HG03432 (cell line): ENCODE measurements around the gene ST6GALNAC2.
"Not testable (repeated sequence)": the region's sequence is repeated elsewhere in the genome, so short reads cannot be mapped to it uniquely, and the experiment has no call there.

Experiments
- ATAC-seq: cut with Tn5 transposase; IDR thresholded peaks from one replicate; pipeline ENCODE4 v1.9.1; 2021; ENCODE audit warnings: mild to moderate bottlenecking, moderate library complexity; ENCODE audit not compliant: unreplicated experiment

ST6GALNAC2 gene

GRCh38 chr17:76572201-76572910 lies 13.3 kb downstream of the ST6GALNAC2 start:
- ATAC-seq: no peak

- ATAC-seq: no peak
Measured at GRCh38 chr17:76570877-76571471, 14.7 kb downstream of the ST6GALNAC2 start.

GRCh38 chr17:76570457-76570856 lies 15.2 kb downstream of the ST6GALNAC2 start:
- ATAC-seq: no peak

- ATAC-seq: no peak
Measured at GRCh38 chr17:76569607-76570279, 15.9 kb downstream of the ST6GALNAC2 start.

GRCh38 chr17:76568811-76569221 lies 16.8 kb downstream of the ST6GALNAC2 start:
- ATAC-seq: no peak

GRCh38 chr17:76567634-76568432 lies 17.8 kb downstream of the ST6GALNAC2 start:
- no peak for ATAC-seq

- no peak for ATAC-seq
Measured at GRCh38 chr17:76566988-76567431, 18.6 kb downstream of the ST6GALNAC2 start.

- ATAC-seq: no peak
Measured at GRCh38 chr17:76566613-76566943, 19.1 kb downstream of the ST6GALNAC2 start.

GRCh38 chr17:76565728-76566612 lies 19.7 kb downstream of the ST6GALNAC2 start:
- no peak for ATAC-seq

- ATAC-seq: not testable (repeated sequence)
Measured at GRCh38 chr17:76564991-76565727, 20.5 kb downstream of the ST6GALNAC2 start.

- not testable (repeated sequence) for ATAC-seq
Measured at GRCh38 chr17:76563359-76563758, 22.3 kb downstream of the ST6GALNAC2 start.

- ATAC-seq: no peak
Measured at GRCh38 chr17:76562734-76563148, 22.9 kb downstream of the ST6GALNAC2 start.

GRCh38 chr17:76561799-76562268 lies 23.8 kb downstream of the ST6GALNAC2 start:
- ATAC-seq: no peak

- no peak for ATAC-seq
Measured at GRCh38 chr17:76561332-76561731, 24.3 kb downstream of the ST6GALNAC2 start.

- ATAC-seq: no peak
Measured at GRCh38 chr17:76560877-76561221, 24.8 kb downstream of the ST6GALNAC2 start.

GRCh38 chr17:76560036-76560876 lies 25.4 kb downstream of the ST6GALNAC2 start:
- no peak for ATAC-seq

GRCh38 chr17:76559460-76559859 lies 26.2 kb downstream of the ST6GALNAC2 start:
- not testable (repeated sequence) for ATAC-seq

GRCh38 chr17:76558198-76559095 lies 27.2 kb downstream of the ST6GALNAC2 start:
- ATAC-seq: no peak
